Stimulated activated naive B cell treated with anti-CD40 and anti-IgM and Interleukin-4, amounts not matched to agents 10 μg/mL and 1 μg/mL and 100 μg/mL, for 72 hours (primary cell): ENCODE results near the gene NR5A2.

Experiments
- ATAC-seq, 2 donors: fragments of 150-1000 bp; cut with Tn5 transposase; replicated peaks; 2 replicates each; pipeline ENCODE4 v1.10.0; 2021; ENCODE audit warnings: moderate library complexity in 1 of 2
- DNase-seq: peaks from one replicate; pipeline ENCODE4 v3.0.0; 2021
- H3K27ac Mint-ChIP-seq: one replicate; pipeline ENCODE4 v1.8.0; 2022; ENCODE audit warnings: mild to moderate bottlenecking, mixed read lengths
- H3K27me3 Mint-ChIP-seq, 2 donors: one replicate each; pipeline ENCODE4 v1.8.0; 2022; ENCODE audit warnings: mixed read lengths in 2 of 2
- H3K36me3 Mint-ChIP-seq, 2 donors: one replicate each; pipeline ENCODE4 v1.8.0; 2022; ENCODE audit warnings: mixed read lengths in 2 of 2, mild to moderate bottlenecking in 1 of 2
- H3K4me1 Mint-ChIP-seq, 2 donors: one replicate each; pipeline ENCODE4 v1.8.0; 2022; ENCODE audit warnings: mixed read lengths in 2 of 2, mild to moderate bottlenecking in 1 of 2
- H3K4me3 Mint-ChIP-seq, 2 donors: one replicate each; pipeline ENCODE4 v1.8.0; 2022; ENCODE audit warnings: mild to moderate bottlenecking in 2 of 2, mixed read lengths in 2 of 2, moderate library complexity in 1 of 2
- H3K9me3 Mint-ChIP-seq, 2 donors: one replicate each; pipeline ENCODE4 v1.8.0; 2022; ENCODE audit warnings: mixed read lengths in 2 of 2, mild to moderate bottlenecking in 1 of 2

NR5A2 gene

GRCh38 chr1:200072636-200073285 is 45.3 kb downstream of the NR5A2 start:
- no peak for DNase-seq
- H3K9me3 Mint-ChIP-seq = no peaks in the 10 kb centered on the region
- no peak overlapping the region for H3K27ac Mint-ChIP-seq
- no peak overlapping the region for H3K4me3 Mint-ChIP-seq
- peaks cover 2 to 5% of the 10 kb centered on the region in 2 donors for H3K4me1 Mint-ChIP-seq
- no peaks in the 10 kb centered on the region for H3K36me3 Mint-ChIP-seq
- ATAC-seq = no peak
- H3K27me3 Mint-ChIP-seq = peaks cover 13 to 41% of the 10 kb centered on the region in 2 donors

DNA sequence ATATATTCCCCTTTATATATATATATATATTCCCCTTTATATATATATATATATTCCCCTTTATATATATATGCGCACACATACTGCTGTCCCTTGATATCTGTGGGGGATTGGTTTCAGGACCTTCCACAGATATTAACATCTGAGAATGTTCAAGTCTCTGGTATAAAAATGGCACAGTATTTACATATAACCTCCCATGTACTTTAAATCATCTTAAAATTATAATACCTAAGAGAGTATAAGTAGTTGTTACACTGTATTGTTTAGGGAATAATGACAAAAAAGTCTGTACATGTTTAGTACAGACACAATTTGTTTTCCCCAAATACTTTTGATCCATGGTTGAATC is 45.8 kb downstream of the NR5A2 start:
- Mint-ChIP-seq H3K4me1 (peaks cover 2 to 5% of the 10 kb centered on the region in 2 donors), H3K36me3 (no peaks in the 10 kb centered on the region), H3K27ac (no peak overlapping the region), H3K9me3 (no peaks in the 10 kb centered on the region), H3K27me3 (peaks cover 13 to 39% of the 10 kb centered on the region in 2 donors), H3K4me3 (no peak overlapping the region)
- no peak for ATAC-seq
- DNase-seq = no peak

DNA sequence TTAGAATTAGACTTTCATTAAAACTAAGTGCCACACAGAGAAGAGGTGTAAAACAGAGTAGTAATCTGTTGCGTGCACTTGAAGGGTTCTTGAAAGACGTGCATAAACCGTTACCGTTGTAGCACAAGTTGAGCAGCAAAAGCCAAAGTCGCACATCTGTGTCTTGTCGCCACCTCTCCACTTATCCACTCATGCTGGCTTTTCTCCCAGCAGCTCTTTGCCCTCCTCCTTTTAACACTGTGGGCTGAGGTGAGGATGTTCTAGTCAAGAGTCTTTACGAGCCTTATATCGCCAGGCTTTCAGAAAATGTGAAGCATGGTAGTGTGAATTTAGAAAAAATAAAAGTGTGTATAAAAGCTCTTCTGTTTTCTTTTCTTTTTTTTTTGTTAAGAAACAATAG is 48.0 kb downstream of the NR5A2 start:
- Mint-ChIP-seq H3K9me3 (no peaks in the 10 kb centered on the region), H3K4me3 (no peak overlapping the region), H3K27ac (no peak overlapping the region), H3K4me1 (peaks cover 2 to 5% of the 10 kb centered on the region in 2 donors), H3K27me3 (peaks cover 13 to 32% of the 10 kb centered on the region in 2 donors), H3K36me3 (no peaks in the 10 kb centered on the region)
- DNase-seq (no peak), ATAC-seq (no peak)

- Mint-ChIP-seq H3K9me3 (no peaks in the 10 kb centered on the region), H3K4me1 (peaks cover 2 to 5% of the 10 kb centered on the region in 2 donors), H3K4me3 (no peak overlapping the region), H3K27me3 (peaks cover 13 to 33% of the 10 kb centered on the region in 2 donors), H3K27ac (no peak overlapping the region), H3K36me3 (no peaks in the 10 kb centered on the region)
- ATAC-seq = no peak
- DNase-seq = no peak
Measured at GRCh38 chr1:200075938-200076546, 48.5 kb downstream of the NR5A2 start.

DNA sequence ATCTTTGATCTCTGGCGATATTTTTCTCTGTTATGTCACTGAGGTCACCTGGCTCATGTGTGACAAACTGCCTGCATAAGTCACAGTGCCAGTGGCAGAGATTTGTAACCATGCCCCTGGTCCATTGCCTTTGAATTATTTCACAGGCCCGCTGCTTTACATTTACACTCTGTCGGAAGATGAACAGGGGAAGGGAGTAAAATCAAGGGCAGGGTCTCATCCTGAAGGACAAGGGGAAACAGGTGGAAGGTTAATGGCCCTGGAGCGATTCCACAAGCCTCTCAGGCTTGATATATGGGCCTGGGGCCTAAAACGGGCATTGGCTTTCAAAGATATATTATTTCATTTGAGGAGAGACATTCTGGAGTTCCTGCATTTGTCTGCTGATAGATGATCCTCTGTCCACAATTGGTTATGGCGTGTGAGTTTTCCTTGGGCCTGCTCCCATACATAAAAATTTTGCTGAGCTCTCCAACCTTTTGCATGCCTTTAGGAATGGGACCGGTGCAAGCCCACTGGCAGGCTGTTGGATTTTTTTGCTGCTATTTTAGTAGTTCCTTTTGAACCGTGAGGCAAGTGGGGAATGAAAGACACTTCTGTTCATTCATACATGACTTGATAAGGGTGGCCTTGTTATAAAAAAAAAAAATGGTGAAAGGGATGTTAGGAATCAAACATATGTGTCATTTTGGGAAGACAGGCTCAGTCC is 51.9 kb downstream of the NR5A2 start:
- peaks cover 2 to 5% of the 10 kb centered on the region in 2 donors for H3K4me1 Mint-ChIP-seq
- H3K36me3 Mint-ChIP-seq = no peaks in the 10 kb centered on the region
- H3K27ac Mint-ChIP-seq = no peak overlapping the region
- peaks cover 9 to 26% of the 10 kb centered on the region in 2 donors for H3K27me3 Mint-ChIP-seq
- DNase-seq (no peak), ATAC-seq (no peak)
- no peak overlapping the region for H3K4me3 Mint-ChIP-seq
- no peaks in the 10 kb centered on the region for H3K9me3 Mint-ChIP-seq

GRCh38 chr1:200081151-200081968 is 53.9 kb downstream of the NR5A2 start:
- H3K4me1 Mint-ChIP-seq = no peaks in the 10 kb centered on the region
- no peak overlapping the region for H3K27ac Mint-ChIP-seq
- H3K27me3 Mint-ChIP-seq = peaks cover 3 to 30% of the 10 kb centered on the region in 2 donors

GRCh38 chr1:200081969-200082245 is 54.4 kb downstream of the NR5A2 start:
- no peaks in the 10 kb centered on the region for H3K9me3 Mint-ChIP-seq
- no peak for DNase-seq
- no peak for ATAC-seq
- H3K36me3 Mint-ChIP-seq = no peaks in the 10 kb centered on the region
- no peak overlapping the region for H3K27ac Mint-ChIP-seq
- peaks cover under 1 to 31% of the 10 kb centered on the region in 2 donors for H3K27me3 Mint-ChIP-seq
- H3K4me1 Mint-ChIP-seq = no peaks in the 10 kb centered on the region
- no peak overlapping the region for H3K4me3 Mint-ChIP-seq

More at GRCh38 chr1:200081151-200081968, 53.9 kb downstream of the NR5A2 start:
- no peak for DNase-seq
- ATAC-seq = no peak
- Mint-ChIP-seq H3K9me3 (no peaks in the 10 kb centered on the region), H3K36me3 (no peaks in the 10 kb centered on the region), H3K4me3 (no peak overlapping the region)

DNA sequence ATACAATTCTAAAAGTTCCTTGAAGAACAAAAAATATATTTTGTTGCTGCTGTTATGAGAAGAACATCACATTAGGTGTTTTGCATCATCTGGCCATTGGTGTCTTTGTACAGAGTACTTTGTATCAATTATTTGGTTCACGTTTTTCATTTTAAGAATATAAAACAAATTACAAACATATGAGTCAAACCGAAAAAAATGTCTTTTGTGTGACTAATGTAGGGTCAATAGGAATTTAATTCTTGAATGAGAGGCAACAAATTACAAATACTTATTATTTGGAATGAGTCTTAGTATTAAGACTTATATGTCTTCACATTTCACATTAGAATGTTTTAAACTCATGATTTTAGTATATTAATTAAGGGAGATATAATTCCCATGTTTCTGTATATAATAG is 54.8 kb downstream of the NR5A2 start:
- Mint-ChIP-seq H3K4me3 (no peak overlapping the region), H3K4me1 (no peaks in the 10 kb centered on the region), H3K27ac (no peak overlapping the region), H3K27me3 (peaks cover 5 to 33% of the 10 kb centered on the region in 2 donors), H3K36me3 (no peaks in the 10 kb centered on the region), H3K9me3 (no peaks in the 10 kb centered on the region)
- no peak for DNase-seq
- no peak for ATAC-seq

DNA sequence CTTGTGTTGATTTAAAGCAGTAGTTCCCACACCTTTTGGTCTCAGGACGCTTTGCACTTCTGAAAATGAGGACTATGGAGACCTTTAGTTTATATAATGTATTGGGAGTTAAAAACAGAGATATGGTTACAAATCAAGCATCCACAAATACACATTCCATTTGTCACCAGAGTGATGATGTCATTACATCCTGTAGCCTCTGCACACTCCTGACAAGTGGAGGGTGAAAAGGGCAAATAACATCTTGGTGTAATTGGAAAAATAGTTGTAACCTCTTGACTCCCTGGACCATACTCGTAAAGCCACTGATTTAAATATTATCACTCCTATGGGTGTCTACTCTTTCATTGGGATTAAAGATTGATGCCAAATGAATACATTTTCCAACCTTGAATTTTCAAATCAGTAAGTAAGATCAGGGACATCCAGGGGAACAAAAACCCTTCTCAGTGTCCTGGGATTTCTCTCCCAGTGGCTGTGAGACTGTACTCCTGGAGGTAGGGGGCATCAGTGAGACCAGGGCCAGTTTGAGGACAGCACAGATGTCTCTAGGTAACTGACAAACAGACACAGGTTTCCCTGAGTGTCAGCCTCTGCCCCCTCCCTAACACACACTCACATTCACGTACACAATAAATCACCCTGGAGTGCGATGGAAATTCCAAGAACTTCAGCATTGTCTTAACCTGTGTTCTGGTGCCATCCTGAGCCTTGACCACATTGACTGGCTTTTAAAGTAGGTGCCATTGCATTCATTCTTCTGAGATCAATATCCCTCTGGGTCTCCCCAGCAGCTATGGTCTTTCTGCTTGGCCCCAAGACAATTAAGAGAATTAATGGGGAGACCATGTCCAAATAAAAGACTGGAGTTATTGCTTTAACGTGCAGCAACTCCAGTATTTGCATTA is 63.0 kb downstream of the NR5A2 start:
- DNase-seq = no peak
- H3K27ac Mint-ChIP-seq = no peak overlapping the region
- H3K4me3 Mint-ChIP-seq = no peak overlapping the region
- no peaks in the 10 kb centered on the region for H3K4me1 Mint-ChIP-seq
- H3K36me3 Mint-ChIP-seq = no peaks in the 10 kb centered on the region
- H3K27me3 Mint-ChIP-seq = peaks cover 23 to 24% of the 10 kb centered on the region in 2 donors
- ATAC-seq = peak in 1 of 2 donors; percentile 29
- no peaks in the 10 kb centered on the region for H3K9me3 Mint-ChIP-seq

DNA sequence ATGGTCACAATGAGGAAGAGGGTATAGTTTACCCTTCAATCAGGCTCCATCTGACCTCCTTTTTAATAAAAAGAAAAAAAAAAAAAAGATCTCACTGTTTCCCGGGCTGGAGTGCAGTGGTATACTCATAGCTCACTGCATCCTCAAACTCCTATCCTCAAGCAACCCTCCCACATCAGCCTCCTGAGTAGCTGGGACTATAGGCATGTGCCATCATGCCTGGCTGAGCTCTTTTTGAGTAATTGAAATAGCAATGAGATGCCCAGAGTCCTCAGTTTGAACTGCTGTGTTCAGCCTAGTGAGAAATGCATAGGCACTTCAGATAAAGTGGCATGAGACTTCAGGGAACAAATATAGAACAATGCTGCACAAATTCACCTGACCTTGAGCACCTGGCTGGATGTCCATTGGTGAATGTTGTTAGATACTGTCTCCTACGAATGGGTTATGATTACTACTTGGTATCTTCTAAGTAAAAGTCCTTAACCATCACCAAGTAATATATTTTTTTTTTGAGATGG is 67.6 kb downstream of the NR5A2 start:
- DNase-seq (no peak), ATAC-seq (no peak)
- Mint-ChIP-seq H3K27ac (no peak overlapping the region), H3K4me3 (no peak overlapping the region), H3K27me3 (peaks cover 0 to 3% of the 10 kb centered on the region in 2 donors), H3K9me3 (no peaks in the 10 kb centered on the region), H3K36me3 (no peaks in the 10 kb centered on the region), H3K4me1 (no peaks in the 10 kb centered on the region)

DNA sequence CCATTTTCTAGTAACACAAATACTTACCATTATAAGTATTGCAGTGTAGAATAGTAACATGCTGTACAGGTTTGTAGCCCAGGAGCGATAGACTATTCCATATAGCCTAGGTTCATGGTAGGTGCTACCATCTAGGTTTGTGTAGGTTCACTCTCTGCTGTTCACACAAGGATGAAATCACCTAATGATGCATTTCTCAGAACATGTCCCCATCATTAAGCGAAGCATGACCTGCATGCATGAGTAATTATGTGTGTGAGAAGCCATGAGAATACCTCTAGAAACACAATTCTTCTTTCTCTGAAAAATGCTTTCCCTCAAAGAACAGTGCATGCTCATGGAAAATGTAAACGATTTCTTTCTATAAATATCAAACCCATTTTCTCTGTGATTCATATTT is 69.3 kb downstream of the NR5A2 start:
- Mint-ChIP-seq H3K27ac (no peak overlapping the region), H3K4me3 (no peak overlapping the region), H3K27me3 (peaks cover 0 to under 1% of the 10 kb centered on the region in 2 donors), H3K4me1 (no peaks in the 10 kb centered on the region), H3K9me3 (no peaks in the 10 kb centered on the region), H3K36me3 (no peaks in the 10 kb centered on the region)
- DNase-seq = no peak
- ATAC-seq = no peak

DNA sequence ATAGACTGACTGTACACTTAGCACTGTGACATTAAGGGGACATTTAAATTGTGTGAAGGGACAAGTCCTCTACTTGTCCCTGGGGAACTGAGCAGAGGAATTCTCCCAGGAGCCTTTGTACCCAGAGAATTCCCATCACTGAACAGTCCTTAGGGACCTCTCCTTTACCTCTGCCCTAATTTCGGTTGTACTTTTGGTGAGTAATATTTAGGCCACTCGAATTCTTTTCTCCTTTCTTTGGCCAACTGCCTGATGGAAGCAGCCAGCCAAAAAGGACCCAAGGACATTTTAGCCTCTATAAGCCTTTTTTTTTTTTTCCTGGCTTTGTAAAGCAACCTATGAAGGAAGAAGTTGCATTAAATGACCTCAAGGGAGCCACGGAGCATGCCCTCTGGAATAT is 71.5 kb downstream of the NR5A2 start:
- H3K36me3 Mint-ChIP-seq = no peaks in the 10 kb centered on the region
- no peak overlapping the region for H3K27ac Mint-ChIP-seq
- no peaks in the 10 kb centered on the region for H3K4me1 Mint-ChIP-seq
- H3K4me3 Mint-ChIP-seq = no peak overlapping the region
- ATAC-seq = no peak
- H3K9me3 Mint-ChIP-seq = no peaks in the 10 kb centered on the region
- H3K27me3 Mint-ChIP-seq = no peaks in the 10 kb centered on the region
- DNase-seq = no peak

DNA sequence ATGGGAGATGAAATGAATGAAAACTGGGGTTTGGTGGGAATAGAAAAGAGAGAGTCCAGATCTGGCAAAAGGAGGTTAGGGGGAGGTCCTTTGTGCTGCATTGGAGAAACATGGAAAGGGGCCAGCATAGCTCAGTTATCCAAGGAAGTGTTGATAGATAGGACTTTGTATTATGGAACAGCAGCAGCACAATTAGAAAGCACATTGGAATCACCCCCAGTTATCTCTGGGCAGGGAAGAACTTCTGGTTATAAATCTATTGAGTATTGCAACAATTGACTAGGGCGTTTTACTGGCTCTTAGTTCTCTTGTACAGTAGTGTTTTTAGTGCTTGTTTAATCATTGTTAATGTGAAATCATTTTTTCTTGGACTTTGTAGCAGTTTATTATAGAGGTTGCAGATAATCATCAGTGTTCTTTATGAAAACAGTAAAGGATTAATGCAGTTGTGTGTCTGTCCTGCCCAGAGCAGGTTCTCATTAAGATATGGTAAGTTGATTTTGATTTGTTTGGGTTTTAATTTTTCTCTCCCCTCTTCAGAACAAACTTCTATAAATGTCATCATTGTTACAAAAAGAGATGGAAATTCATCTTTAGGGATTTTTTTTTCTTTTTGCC is 76.6 kb downstream of the NR5A2 start:
- H3K9me3 Mint-ChIP-seq = no peaks in the 10 kb centered on the region
- no peaks in the 10 kb centered on the region for H3K36me3 Mint-ChIP-seq
- no peak for ATAC-seq
- H3K27me3 Mint-ChIP-seq = no peaks in the 10 kb centered on the region
- DNase-seq = no peak
- H3K27ac Mint-ChIP-seq = no peak overlapping the region
- H3K4me1 Mint-ChIP-seq = peaks cover 3 to 11% of the 10 kb centered on the region in 2 donors
- no peak overlapping the region for H3K4me3 Mint-ChIP-seq
